Measurements from ENCODE around the gene TAL2. TPM values are rescaled to one million over a fixed set of nuclear protein-coding genes. Genes with fewer than 3 reads are reported as not detected.

The TAL2 gene
- total and polyA plus RNA-seq, 2 donors (not counting 1 experiment from before 2014, with no cell fraction given): 0.37 to 7.0 TPM

DNA sequence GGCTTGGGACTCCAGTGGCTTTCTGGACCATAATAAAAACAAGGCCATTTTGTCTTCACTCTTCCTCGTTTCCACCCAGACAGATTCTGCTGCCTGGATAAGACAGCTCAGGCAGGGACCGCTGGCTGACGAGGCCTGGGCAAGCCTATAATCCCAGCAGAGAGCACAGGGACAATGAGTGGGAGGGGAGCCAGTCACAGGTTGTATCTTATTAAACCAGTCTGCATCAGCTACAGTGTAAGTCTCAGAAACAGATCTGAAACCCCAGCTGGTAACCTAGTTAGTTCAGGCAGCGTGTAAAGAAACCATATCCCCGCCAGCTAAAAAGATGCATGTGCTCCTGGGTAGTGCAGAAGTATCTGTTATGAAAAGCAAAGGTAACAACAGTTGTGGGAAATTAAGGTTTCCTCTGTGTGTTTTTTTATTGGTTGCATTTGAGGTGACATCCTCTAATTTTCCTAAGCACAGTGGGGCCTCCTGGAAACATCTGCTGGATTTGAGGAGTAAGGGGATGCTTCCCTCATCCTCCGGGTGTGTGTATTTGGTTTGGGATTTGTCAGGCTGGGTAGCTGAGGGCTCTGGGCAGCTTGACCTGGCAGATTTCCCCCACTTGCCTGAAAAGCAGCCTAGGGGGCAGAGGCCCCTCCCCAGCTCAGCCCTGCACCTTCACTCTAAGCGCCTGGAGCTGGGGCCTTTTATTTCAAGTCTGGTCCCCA, 15.2 kb upstream of the TAL2 start:
- no peak overlapping the region for H3K27ac Mint-ChIP-seq
- Histone ChIP-seq H3K4me3 (ENCODE audit: control extremely low read depth in 1 of 5, extremely low read depth in 1 of 5, insufficient read depth in 1 of 5, low read depth in 2 of 5, low read length in 4 of 5) (no peak overlapping the region), H2AFZ (ENCODE audit: insufficient read depth, low read depth, low read length, poor library complexity, severe bottlenecking) (no peak overlapping the region), H3K4me1 (ENCODE audit: control insufficient read depth in 2 of 2, insufficient read depth in 2 of 2, low read length in 2 of 2) (no peaks in the 10 kb centered on the region), H4K20me1 (ENCODE audit: control insufficient read depth, insufficient read depth, low read length, poor library complexity, severe bottlenecking) (no peaks in the 10 kb centered on the region), H3K9ac (ENCODE audit: low read length) (no peak overlapping the region), H3K79me2 (ENCODE audit: control insufficient read depth, insufficient read depth, low read length) (no peaks in the 10 kb centered on the region), H3K36me3 (replicated peaks in 1 of 2; ENCODE audit: control extremely low read depth in 1 of 2, control insufficient read depth in 1 of 2, extremely low read depth in 1 of 2, insufficient read depth in 2 of 2, low read length in 1 of 2) (no peaks in the 10 kb centered on the region), H3K9me3 (ENCODE audit: control extremely low read depth in 1 of 3, control insufficient read depth in 2 of 3, insufficient read depth in 1 of 3, low read length in 2 of 3) (no peaks in the 10 kb centered on the region), H3K4me2 (replicated peaks; ENCODE audit: low read depth, low read length, poor library complexity, severe bottlenecking) (no peak overlapping the region), H3K27me3 (replicated peaks in 1 of 4; ENCODE audit: control extremely low read depth in 1 of 4, control insufficient read depth in 3 of 4, insufficient read depth in 4 of 4, low read length in 3 of 4) (no peaks in the 10 kb centered on the region), H3K27ac (ENCODE audit: low read length in 2 of 2) (no peak overlapping the region)
- DNase-seq: no peak
- ChIA-PET POLR2A (no interaction called here), CTCF (interaction anchor here (0.9 to 1.1 kb wide), 2 partner anchors 9 kb away, joined by 3 to 5 read pairs; no protein-coding TSS in a partner anchor)
- no peak for ATAC-seq (ENCODE audit: low read depth)
- no peak for TF ChIP-seq EZH2 (IDR thresholded peaks at IDR 0.05; ENCODE audit: borderline replicate concordance, insufficient read depth, low read depth, low read length, poor library complexity, severe bottlenecking)
- TF ChIP-seq, protein P1, sequence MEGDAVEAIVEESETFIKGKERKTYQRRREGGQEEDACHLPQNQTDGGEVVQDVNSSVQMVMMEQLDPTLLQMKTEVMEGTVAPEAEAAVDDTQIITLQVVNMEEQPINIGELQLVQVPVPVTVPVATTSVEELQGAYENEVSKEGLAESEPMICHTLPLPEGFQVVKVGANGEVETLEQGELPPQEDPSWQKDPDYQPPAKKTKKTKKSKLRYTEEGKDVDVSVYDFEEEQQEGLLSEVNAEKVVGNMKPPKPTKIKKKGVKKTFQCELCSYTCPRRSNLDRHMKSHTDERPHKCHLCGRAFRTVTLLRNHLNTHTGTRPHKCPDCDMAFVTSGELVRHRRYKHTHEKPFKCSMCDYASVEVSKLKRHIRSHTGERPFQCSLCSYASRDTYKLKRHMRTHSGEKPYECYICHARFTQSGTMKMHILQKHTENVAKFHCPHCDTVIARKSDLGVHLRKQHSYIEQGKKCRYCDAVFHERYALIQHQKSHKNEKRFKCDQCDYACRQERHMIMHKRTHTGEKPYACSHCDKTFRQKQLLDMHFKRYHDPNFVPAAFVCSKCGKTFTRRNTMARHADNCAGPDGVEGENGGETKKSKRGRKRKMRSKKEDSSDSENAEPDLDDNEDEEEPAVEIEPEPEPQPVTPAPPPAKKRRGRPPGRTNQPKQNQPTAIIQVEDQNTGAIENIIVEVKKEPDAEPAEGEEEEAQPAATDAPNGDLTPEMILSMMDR (IDR thresholded peaks at IDR 0.05): no peak
- 100% methylated on average over 5 of the region's 7 CpGs for WGBS (ENCODE audit: insufficient coverage)
- intact Hi-C loops (cut with micrococcal nuclease): no loop called here
- H3K4me3 Mint-ChIP-seq: no peak overlapping the region
- no peaks in the 10 kb centered on the region for H3K27me3 Mint-ChIP-seq
- H3K9me3 Mint-ChIP-seq (ENCODE audit: insufficient read depth): no peaks in the 10 kb centered on the region
- no peaks in the 10 kb centered on the region for H3K4me1 Mint-ChIP-seq

DNA sequence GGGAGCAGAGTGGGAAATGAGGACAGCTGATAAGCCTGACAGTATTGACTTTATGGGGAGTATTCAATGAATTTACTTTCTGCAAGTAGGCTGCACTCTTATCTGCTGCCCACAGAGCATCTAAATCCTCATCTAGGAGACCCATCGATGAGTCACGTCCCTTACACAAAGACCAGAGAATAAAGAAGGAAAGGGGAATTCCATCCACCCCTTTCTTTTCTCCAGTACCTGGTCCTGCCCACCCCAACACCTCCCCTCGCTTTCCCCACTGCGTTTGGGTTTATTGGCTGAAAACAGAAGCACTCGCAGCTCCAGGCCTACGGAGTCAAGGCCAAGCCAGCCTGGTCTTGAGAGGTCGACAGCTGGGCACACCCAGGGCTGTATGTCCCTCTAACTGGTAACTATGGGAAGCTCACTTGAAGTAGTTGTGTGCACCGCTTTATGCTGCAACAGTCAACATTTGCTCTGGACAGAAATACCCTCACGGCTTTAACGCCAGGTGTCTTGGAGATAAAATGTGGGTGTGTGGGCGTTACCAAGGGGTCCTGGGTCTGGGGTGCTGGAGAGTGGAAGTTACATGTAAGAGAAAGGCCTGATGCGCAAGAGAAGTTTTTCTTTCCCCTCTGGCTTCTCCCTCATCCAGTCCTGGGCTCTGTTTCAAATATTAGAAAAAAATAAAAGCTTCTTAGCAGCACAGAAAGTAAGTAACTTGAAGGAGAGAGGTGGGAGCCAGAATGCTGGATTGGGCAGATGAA, 14.5 kb upstream of the TAL2 start:
- Histone ChIP-seq H3K4me2 (replicated peaks; ENCODE audit: low read depth, low read length, poor library complexity, severe bottlenecking) (no peak overlapping the region), H3K27me3 (replicated peaks in 1 of 4; ENCODE audit: control extremely low read depth in 1 of 4, control insufficient read depth in 3 of 4, insufficient read depth in 4 of 4, low read length in 3 of 4) (no peaks in the 10 kb centered on the region), H3K36me3 (replicated peaks in 1 of 2; ENCODE audit: control extremely low read depth in 1 of 2, control insufficient read depth in 1 of 2, extremely low read depth in 1 of 2, insufficient read depth in 2 of 2, low read length in 1 of 2) (no peaks in the 10 kb centered on the region), H3K4me1 (ENCODE audit: control insufficient read depth in 2 of 2, insufficient read depth in 2 of 2, low read length in 2 of 2) (no peaks in the 10 kb centered on the region), H4K20me1 (ENCODE audit: control insufficient read depth, insufficient read depth, low read length, poor library complexity, severe bottlenecking) (no peaks in the 10 kb centered on the region), H3K9me3 (ENCODE audit: control extremely low read depth in 1 of 3, control insufficient read depth in 2 of 3, insufficient read depth in 1 of 3, low read length in 2 of 3) (no peaks in the 10 kb centered on the region), H3K27ac (ENCODE audit: low read length in 2 of 2) (no peak overlapping the region), H3K79me2 (ENCODE audit: control insufficient read depth, insufficient read depth, low read length) (no peaks in the 10 kb centered on the region), H3K4me3 (ENCODE audit: control extremely low read depth in 1 of 5, extremely low read depth in 1 of 5, insufficient read depth in 1 of 5, low read depth in 2 of 5, low read length in 4 of 5) (no peak overlapping the region), H2AFZ (ENCODE audit: insufficient read depth, low read depth, low read length, poor library complexity, severe bottlenecking) (no peak overlapping the region), H3K9ac (ENCODE audit: low read length) (no peak overlapping the region)
- Mint-ChIP-seq H3K9me3 (ENCODE audit: insufficient read depth) (no peaks in the 10 kb centered on the region), H3K27ac (no peak overlapping the region), H3K4me1 (no peaks in the 10 kb centered on the region), H3K4me3 (no peak overlapping the region), H3K27me3 (no peaks in the 10 kb centered on the region)
- TF ChIP-seq, protein P1 (IDR thresholded peaks at IDR 0.05): no peak
- TF ChIP-seq EZH2 (IDR thresholded peaks at IDR 0.05; ENCODE audit: borderline replicate concordance, insufficient read depth, low read depth, low read length, poor library complexity, severe bottlenecking): no peak
- intact Hi-C loops (cut with micrococcal nuclease): no loop called here
- ATAC-seq (ENCODE audit: low read depth): no peak
- CTCF ChIA-PET: interaction anchor here (1.1 kb wide), 1 partner anchor 10 kb away, joined by 4 read pairs; no protein-coding TSS in a partner anchor
- 88% methylated on average over 11 of the region's 12 CpGs for WGBS (ENCODE audit: insufficient coverage)
- DNase-seq: no peak
- POLR2A ChIA-PET: no interaction called here

All from B cell (primary cell).